Endothelial cell (in vitro differentiated cells): ENCODE results near the gene CSTF2. TPM values are rescaled to one million over a fixed set of nuclear protein-coding genes. Genes with fewer than 3 reads are reported as not detected.

Experiments
- DNase-seq: peaks from one replicate; pipeline ENCODE4 v3.0.0; 2021; ENCODE audit warnings: low spot score
- H3K27ac Mint-ChIP-seq: one replicate; pipeline ENCODE4 v1.8.0; 2021; ENCODE audit warnings: mixed read lengths, inconsistent platforms; ENCODE audit not compliant: unreplicated experiment
- H3K27me3 Mint-ChIP-seq: one replicate; pipeline ENCODE4 v1.8.0; 2021; ENCODE audit warnings: mild to moderate bottlenecking, moderate library complexity, mixed read lengths, inconsistent platforms; ENCODE audit not compliant: unreplicated experiment
- H3K36me3 Mint-ChIP-seq: one replicate; pipeline ENCODE4 v1.8.0; 2021; ENCODE audit warnings: mild to moderate bottlenecking, low read depth, mixed read lengths, inconsistent platforms; ENCODE audit not compliant: unreplicated experiment
- H3K4me1 Mint-ChIP-seq: one replicate; pipeline ENCODE4 v1.8.0; 2021; ENCODE audit warnings: mild to moderate bottlenecking, mixed read lengths, inconsistent platforms; ENCODE audit not compliant: unreplicated experiment
- H3K4me3 Mint-ChIP-seq: one replicate; pipeline ENCODE4 v1.8.0; 2021; ENCODE audit warnings: mild to moderate bottlenecking, mixed read lengths, inconsistent platforms; ENCODE audit not compliant: unreplicated experiment
- H3K9me3 Mint-ChIP-seq: one replicate; pipeline ENCODE4 v1.8.0; 2021; ENCODE audit warnings: mixed read lengths, inconsistent platforms; ENCODE audit not compliant: unreplicated experiment
- CTCF ChIP-seq: fragments of 200-600 bp; sonication (generic); IDR thresholded peaks from one replicate; pipeline ENCODE4 v1.5.0; 2021; ENCODE audit warnings: antibody characterized with exemption; ENCODE audit not compliant: unreplicated experiment
- total RNA-seq: library from RNA; stranded (reverse); fragmentation: NEBNext Ultra II Directional; extraction: Animal tissue kit (Norgen Biotek cat#: 25700); gene quantifications from one replicate; pipeline ENCODE4 v1.2.1, GENCODE V29; 2021; ENCODE audit not compliant: unreplicated experiment

CSTF2 gene
- total RNA-seq, 1 donor from 2014 or later = 19.3 TPM

DNA sequence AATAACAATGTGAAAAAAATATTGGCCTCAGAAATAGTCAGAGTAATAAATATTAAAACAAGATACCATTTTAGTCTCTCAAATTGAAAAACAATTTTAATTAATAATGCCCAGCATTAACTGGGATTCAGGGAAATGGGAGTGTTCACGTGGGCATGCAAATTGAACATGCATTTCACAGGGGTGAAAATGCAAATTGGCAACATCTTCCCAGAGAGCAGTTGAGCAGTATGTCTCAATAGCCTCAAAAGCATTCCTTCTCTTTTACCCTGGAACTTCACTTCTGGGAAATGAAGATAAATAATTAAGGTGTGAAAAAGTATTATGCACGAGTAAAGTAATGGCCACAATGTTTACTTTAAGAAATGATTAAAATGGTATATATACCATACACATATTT lies 32.6 kb downstream of the CSTF2 start:
- no peaks in the 10 kb centered on the region for H3K27me3 Mint-ChIP-seq

GRCh38 chrX:100863326-100863864 lies 43.2 kb downstream of the CSTF2 start:
- TF ChIP-seq CTCF = no peak
- Mint-ChIP-seq H3K9me3 (no peaks in the 10 kb centered on the region), H3K4me1 (peaks cover 9% of the 10 kb centered on the region), H3K36me3 (no peaks in the 10 kb centered on the region), H3K4me3 (no peak overlapping the region), H3K27ac (no peak overlapping the region), H3K27me3 (no peaks in the 10 kb centered on the region)
- DNase-seq = no peak

More for the DNA sequence above, 32.6 kb downstream of the CSTF2 start:
- no peak for TF ChIP-seq CTCF
- no peak overlapping the region for H3K4me3 Mint-ChIP-seq
- no peak for DNase-seq
- no peaks in the 10 kb centered on the region for H3K4me1 Mint-ChIP-seq
- H3K36me3 Mint-ChIP-seq = no peaks in the 10 kb centered on the region
- no peak overlapping the region for H3K27ac Mint-ChIP-seq
- no peaks in the 10 kb centered on the region for H3K9me3 Mint-ChIP-seq

DNA sequence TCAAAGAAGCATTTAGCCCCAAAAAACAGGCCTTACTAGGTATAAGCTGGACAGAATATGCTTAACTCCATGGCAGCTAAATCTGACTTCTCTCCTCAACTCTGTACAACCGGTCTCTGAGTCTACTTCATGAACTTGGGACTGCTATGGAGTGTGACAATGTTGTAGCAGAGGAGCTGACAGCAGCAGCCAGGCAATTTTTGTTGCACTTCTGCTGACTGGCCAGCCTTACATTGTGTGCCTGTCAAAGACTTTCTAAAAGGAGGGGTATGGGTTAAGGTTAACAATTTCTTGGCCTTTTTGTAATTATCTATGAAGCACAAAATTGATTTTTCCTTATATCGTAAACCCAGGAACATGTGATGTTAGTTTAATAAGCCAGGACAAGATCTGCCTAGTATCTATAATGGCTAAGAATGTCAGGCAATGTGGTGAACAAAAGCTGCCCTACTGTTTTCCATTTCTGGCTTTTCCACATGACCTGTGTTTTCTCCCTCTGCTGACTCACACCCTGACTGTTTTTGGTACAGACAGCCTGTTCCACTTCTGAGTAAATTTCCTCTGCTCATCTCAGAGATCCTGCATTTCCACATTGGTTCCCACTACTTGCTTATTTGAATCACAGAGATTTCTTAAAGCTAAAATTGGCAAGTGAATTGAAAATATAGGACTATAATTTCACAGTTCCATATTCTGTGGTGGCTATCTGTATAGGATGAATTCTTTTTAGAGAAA lies 44.6 kb downstream of the CSTF2 start:
- no peak for TF ChIP-seq CTCF
- H3K9me3 Mint-ChIP-seq = no peaks in the 10 kb centered on the region
- no peaks in the 10 kb centered on the region for H3K27me3 Mint-ChIP-seq
- H3K36me3 Mint-ChIP-seq = no peaks in the 10 kb centered on the region
- H3K27ac Mint-ChIP-seq = no peak overlapping the region
- no peak for DNase-seq
- no peak overlapping the region for H3K4me3 Mint-ChIP-seq
- H3K4me1 Mint-ChIP-seq = peaks cover 9% of the 10 kb centered on the region

- Mint-ChIP-seq H3K27ac (no peak overlapping the region), H3K4me3 (no peak overlapping the region), H3K9me3 (no peaks in the 10 kb centered on the region), H3K36me3 (no peaks in the 10 kb centered on the region), H3K4me1 (peaks cover 18% of the 10 kb centered on the region), H3K27me3 (peaks cover 2% of the 10 kb centered on the region)
- DNase-seq = no peak
- no peak for TF ChIP-seq CTCF
Observed at GRCh38 chrX:100868273-100868672, 48.1 kb downstream of the CSTF2 start.

GRCh38 chrX:100870527-100870926 lies 50.3 kb downstream of the CSTF2 start:
- Mint-ChIP-seq H3K36me3 (no peaks in the 10 kb centered on the region), H3K27me3 (peaks cover 2% of the 10 kb centered on the region), H3K27ac (peak overlapping the region; percentile 93), H3K4me1 (peaks cover 15% of the 10 kb centered on the region), H3K9me3 (no peaks in the 10 kb centered on the region), H3K4me3 (no peak overlapping the region)
- DNase-seq = no peak
- no peak for TF ChIP-seq CTCF
